CD4-positive, alpha-beta T cell treated with Interleukin-12 subunit alpha and Interleukin-12 subunit beta, for 1 hour (primary cell): ENCODE measurements around the gene EEFSEC.

ENCODE experiments used
- DNase-seq: peaks from one replicate; pipeline ENCODE4 v3.0.0-alpha.2; 2020

The EEFSEC gene

GRCh38 chr3:128376516-128376915 is 223.2 kb downstream of the EEFSEC start:
- no peak for DNase-seq

- DNase-seq, result no peak
Measured at GRCh38 chr3:128378631-128379347, 225.5 kb downstream of the EEFSEC start.

- no peak for DNase-seq
Measured at GRCh38 chr3:128379367-128380160, 226.3 kb downstream of the EEFSEC start.

- no peak for DNase-seq
Measured at GRCh38 chr3:128380295-128380694, 227.0 kb downstream of the EEFSEC start.

- DNase-seq, result no peak
Measured at GRCh38 chr3:128380719-128381118, 227.4 kb downstream of the EEFSEC start.

GRCh38 chr3:128381609-128382008 is 228.3 kb downstream of the EEFSEC start:
- DNase-seq, result no peak

- no peak for DNase-seq
Measured at GRCh38 chr3:128382221-128382807, 229.0 kb downstream of the EEFSEC start.

- no peak for DNase-seq
Measured at GRCh38 chr3:128383316-128384235, 230.3 kb downstream of the EEFSEC start.

- DNase-seq, result no peak
Measured at GRCh38 chr3:128385080-128385832, 232.0 kb downstream of the EEFSEC start.

GRCh38 chr3:128388932-128389331 is 235.7 kb downstream of the EEFSEC start:
- DNase-seq, result no peak

GRCh38 chr3:128390867-128391266 is 237.6 kb downstream of the EEFSEC start:
- DNase-seq, result no peak

GRCh38 chr3:128392021-128392420 is 238.7 kb downstream of the EEFSEC start:
- no peak for DNase-seq

- no peak for DNase-seq
Measured at GRCh38 chr3:128392818-128393544, 239.7 kb downstream of the EEFSEC start.

- no peak for DNase-seq
Measured at GRCh38 chr3:128394033-128394432, 240.8 kb downstream of the EEFSEC start.

- no peak for DNase-seq
Measured at GRCh38 chr3:128395046-128395445, 241.8 kb downstream of the EEFSEC start.

GRCh38 chr3:128395500-128396162 is 242.3 kb downstream of the EEFSEC start:
- DNase-seq, result no peak

- DNase-seq, result no peak
Measured at GRCh38 chr3:128397484-128397883, 244.2 kb downstream of the EEFSEC start.

GRCh38 chr3:128398586-128398985 is 245.3 kb downstream of the EEFSEC start:
- DNase-seq, result no peak

- DNase-seq, result no peak
Measured at GRCh38 chr3:128399221-128399915, 246.1 kb downstream of the EEFSEC start.

GRCh38 chr3:128400671-128401070 is 247.4 kb downstream of the EEFSEC start:
- no peak for DNase-seq
